Glutamatergic neuron (in vitro differentiated cells): ENCODE data around the gene LZTFL1. TPM values are rescaled to one million over a fixed set of nuclear protein-coding genes. Genes with fewer than 3 reads are reported as not detected.
A peak's percentile ranks its signal among the peaks of the same experiment; 100 is the strongest.

Experiments used
- DNase-seq: peaks from one replicate; pipeline ENCODE4 v3.0.0; 2022
- H3K27ac Mint-ChIP-seq: one replicate; pipeline ENCODE4 v1.8.0; 2020; ENCODE audit warnings: mild to moderate bottlenecking, mixed read lengths, inconsistent platforms; ENCODE audit not compliant: unreplicated experiment
- H3K27me3 Mint-ChIP-seq: one replicate; pipeline ENCODE4 v1.8.0; 2020; ENCODE audit warnings: mild to moderate bottlenecking, moderate library complexity, mixed read lengths, inconsistent platforms; ENCODE audit not compliant: unreplicated experiment
- H3K36me3 Mint-ChIP-seq: one replicate; pipeline ENCODE4 v1.8.0; 2020; ENCODE audit warnings: mild to moderate bottlenecking, mixed read lengths, inconsistent platforms; ENCODE audit not compliant: unreplicated experiment
- H3K4me1 Mint-ChIP-seq: one replicate; pipeline ENCODE4 v1.8.0; 2020; ENCODE audit warnings: mild to moderate bottlenecking, low read depth, mixed read lengths, inconsistent platforms; ENCODE audit not compliant: unreplicated experiment
- H3K4me3 Mint-ChIP-seq: one replicate; pipeline ENCODE4 v1.8.0; 2020; ENCODE audit warnings: mild to moderate bottlenecking, mixed read lengths, inconsistent platforms; ENCODE audit not compliant: unreplicated experiment
- H3K9me3 Mint-ChIP-seq: one replicate; pipeline ENCODE4 v1.8.0; 2020; ENCODE audit warnings: mild to moderate bottlenecking, moderate library complexity, mixed read lengths, inconsistent platforms; ENCODE audit not compliant: unreplicated experiment
- total RNA-seq: library from RNA; stranded (reverse); fragmentation: NEBNext Ultra II Directional; extraction: Animal tissue kit (Norgen Biotek cat#: 25700); gene quantifications from one replicate; pipeline ENCODE4 v1.2.1, GENCODE V29; 2021; ENCODE audit not compliant: unreplicated experiment
- TF ChIP-seq, protein P1 (sequence below): fragments of 200-600 bp; sonication (generic); IDR thresholded peaks from one replicate; pipeline ENCODE4 v1.5.0; 2021; ENCODE audit not compliant: partially characterized antibody, unreplicated experiment

The LZTFL1 gene
- total RNA-seq, 1 donor from 2014 or later = 5.9 TPM

DNA sequence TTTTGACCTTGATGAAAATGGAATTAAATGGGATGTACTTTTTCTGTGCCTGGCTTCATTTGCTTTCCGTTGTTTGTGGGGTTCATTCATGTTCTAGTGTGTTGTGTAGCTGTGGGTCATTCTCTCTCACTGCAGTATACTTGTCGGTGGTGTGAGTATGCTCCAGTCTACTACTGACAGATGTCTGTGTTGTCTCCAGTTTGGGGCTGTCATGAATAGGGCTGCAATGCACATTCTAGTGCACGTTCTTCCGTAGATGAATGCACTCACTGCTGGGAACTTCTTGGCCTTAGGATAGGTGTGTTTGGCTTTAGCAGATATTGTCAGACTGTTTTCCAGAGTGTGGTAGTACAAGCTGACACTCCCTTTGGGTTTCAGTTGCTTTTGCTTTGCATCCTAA lies 43.9 kb downstream of the LZTFL1 start:
- no peak for DNase-seq
- Mint-ChIP-seq H3K4me1 (peaks cover 3% of the 10 kb centered on the region), H3K36me3 (no peaks in the 10 kb centered on the region), H3K9me3 (peaks cover 3% of the 10 kb centered on the region), H3K4me3 (no peak overlapping the region), H3K27me3 (peaks cover 15% of the 10 kb centered on the region), H3K27ac (no peak overlapping the region)
- TF ChIP-seq, protein P1, sequence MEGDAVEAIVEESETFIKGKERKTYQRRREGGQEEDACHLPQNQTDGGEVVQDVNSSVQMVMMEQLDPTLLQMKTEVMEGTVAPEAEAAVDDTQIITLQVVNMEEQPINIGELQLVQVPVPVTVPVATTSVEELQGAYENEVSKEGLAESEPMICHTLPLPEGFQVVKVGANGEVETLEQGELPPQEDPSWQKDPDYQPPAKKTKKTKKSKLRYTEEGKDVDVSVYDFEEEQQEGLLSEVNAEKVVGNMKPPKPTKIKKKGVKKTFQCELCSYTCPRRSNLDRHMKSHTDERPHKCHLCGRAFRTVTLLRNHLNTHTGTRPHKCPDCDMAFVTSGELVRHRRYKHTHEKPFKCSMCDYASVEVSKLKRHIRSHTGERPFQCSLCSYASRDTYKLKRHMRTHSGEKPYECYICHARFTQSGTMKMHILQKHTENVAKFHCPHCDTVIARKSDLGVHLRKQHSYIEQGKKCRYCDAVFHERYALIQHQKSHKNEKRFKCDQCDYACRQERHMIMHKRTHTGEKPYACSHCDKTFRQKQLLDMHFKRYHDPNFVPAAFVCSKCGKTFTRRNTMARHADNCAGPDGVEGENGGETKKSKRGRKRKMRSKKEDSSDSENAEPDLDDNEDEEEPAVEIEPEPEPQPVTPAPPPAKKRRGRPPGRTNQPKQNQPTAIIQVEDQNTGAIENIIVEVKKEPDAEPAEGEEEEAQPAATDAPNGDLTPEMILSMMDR = no peak

DNA sequence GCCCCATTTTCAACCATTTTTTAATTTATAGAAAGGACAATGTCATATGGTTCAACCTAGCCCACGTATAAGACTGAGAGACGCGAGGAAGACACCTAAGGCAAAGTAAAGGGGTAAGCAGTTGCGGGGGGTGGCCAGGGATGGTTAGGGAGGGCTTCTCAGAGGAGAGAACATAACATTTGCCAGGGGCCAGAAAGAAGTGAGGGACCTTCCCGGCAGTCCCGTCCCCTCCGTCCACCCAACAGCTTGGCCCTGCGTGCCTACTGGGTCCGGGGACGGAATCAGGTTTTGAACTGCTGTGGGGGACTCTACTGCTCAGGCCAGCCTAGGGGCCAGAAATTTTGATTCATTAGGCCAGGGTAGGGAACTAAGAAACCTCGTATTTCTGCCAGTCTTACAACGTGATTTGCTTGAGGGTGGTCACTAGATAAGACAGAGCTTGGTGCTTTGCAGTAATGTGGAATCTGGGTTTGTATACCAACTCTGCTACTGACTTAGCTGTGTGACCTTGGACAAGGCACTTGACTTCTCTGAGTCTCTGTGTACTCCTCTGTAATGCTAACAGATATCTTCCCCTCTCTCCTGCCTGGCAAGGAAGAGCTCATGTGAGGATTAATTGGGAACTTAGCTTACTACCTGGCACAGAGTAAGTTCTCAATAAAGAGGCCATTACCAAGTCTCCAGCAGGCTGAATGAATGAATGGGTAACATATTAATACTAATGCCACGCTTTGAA lies 44.8 kb downstream of the LZTFL1 start:
- peaks cover 3% of the 10 kb centered on the region for H3K4me1 Mint-ChIP-seq
- TF ChIP-seq, protein P1 = no peak
- peaks cover 3% of the 10 kb centered on the region for H3K9me3 Mint-ChIP-seq
- H3K27me3 Mint-ChIP-seq = peaks cover 15% of the 10 kb centered on the region
- no peak for DNase-seq
- H3K4me3 Mint-ChIP-seq = peak overlapping the region; percentile 79
- no peaks in the 10 kb centered on the region for H3K36me3 Mint-ChIP-seq
- no peak overlapping the region for H3K27ac Mint-ChIP-seq

- peak; percentile 48 for DNase-seq
- TF ChIP-seq, protein P1 = no peak
- H3K4me1 Mint-ChIP-seq = peaks cover 3% of the 10 kb centered on the region
- H3K4me3 Mint-ChIP-seq = peak within 1 kb of the TSS; percentile 79
- no peaks in the 10 kb centered on the region for H3K36me3 Mint-ChIP-seq
- H3K9me3 Mint-ChIP-seq = peaks cover 4% of the 10 kb centered on the region
- no peak within 1 kb of the TSS for H3K27ac Mint-ChIP-seq
- H3K27me3 Mint-ChIP-seq = peaks cover 15% of the 10 kb centered on the region
Measured at GRCh38 chr3:45795882-45796765, 45.8 kb downstream of the LZTFL1 start, which contains the start of gene SLC6A20. Gene SLC6A20 (minus strand): TSS chr3:45796536. CDS start chr3:45796419, 117 bp downstream.

GRCh38 chr3:45795509-45795881 lies 46.4 kb downstream of the LZTFL1 start:
- TF ChIP-seq, protein P1 = no peak

More at GRCh38 chr3:45795509-45795881, 46.4 kb downstream of the LZTFL1 start:
- peaks cover 15% of the 10 kb centered on the region for H3K27me3 Mint-ChIP-seq
- no peak for DNase-seq
- peaks cover 7% of the 10 kb centered on the region for H3K4me1 Mint-ChIP-seq
- no peak overlapping the region for H3K27ac Mint-ChIP-seq
- peak overlapping the region; percentile 78 for H3K4me3 Mint-ChIP-seq
- H3K36me3 Mint-ChIP-seq = peaks cover 4% of the 10 kb centered on the region
- peaks cover 4% of the 10 kb centered on the region for H3K9me3 Mint-ChIP-seq
